HL-60 (cell line): ENCODE data around the gene HMG20A.

Experiments used
- POLR2AphosphoS5 ChIP-seq: IDR thresholded peaks from 2 replicates; pipeline ENCODE4 v1.6.1; 2012; ENCODE audit warnings: low read depth
- TF ChIP-seq, protein P1 (sequence below): IDR thresholded peaks from one replicate; pipeline ENCODE4 v1.5.1; 2011; ENCODE audit warnings: low read length, control low read depth, inconsistent platforms; ENCODE audit not compliant: insufficient read depth
- TF ChIP-seq, protein P2 (sequence below): IDR thresholded peaks from 2 replicates; pipeline ENCODE4 v1.6.1; 2012; ENCODE audit warnings: low read depth; ENCODE audit not compliant: insufficient replicate concordance

DNA sequence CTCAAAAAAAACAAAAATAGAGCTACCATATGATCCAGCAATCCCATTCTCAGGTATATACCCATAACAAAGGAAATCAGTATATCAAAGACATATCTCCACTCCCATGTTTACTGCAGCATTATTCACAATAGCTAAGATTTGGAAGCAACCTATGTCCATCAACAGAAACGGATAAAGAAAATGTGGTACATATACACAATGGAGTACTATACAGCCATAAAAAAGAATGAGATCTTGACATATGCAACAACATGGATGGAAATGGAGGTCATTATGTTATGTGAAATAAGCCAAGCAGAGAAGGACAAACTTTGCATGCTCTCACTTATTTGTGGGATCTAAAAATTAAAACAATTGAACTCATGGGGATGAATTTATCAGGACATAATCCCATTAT lies 20.4 kb upstream of the HMG20A start:
- TF ChIP-seq, protein P1, sequence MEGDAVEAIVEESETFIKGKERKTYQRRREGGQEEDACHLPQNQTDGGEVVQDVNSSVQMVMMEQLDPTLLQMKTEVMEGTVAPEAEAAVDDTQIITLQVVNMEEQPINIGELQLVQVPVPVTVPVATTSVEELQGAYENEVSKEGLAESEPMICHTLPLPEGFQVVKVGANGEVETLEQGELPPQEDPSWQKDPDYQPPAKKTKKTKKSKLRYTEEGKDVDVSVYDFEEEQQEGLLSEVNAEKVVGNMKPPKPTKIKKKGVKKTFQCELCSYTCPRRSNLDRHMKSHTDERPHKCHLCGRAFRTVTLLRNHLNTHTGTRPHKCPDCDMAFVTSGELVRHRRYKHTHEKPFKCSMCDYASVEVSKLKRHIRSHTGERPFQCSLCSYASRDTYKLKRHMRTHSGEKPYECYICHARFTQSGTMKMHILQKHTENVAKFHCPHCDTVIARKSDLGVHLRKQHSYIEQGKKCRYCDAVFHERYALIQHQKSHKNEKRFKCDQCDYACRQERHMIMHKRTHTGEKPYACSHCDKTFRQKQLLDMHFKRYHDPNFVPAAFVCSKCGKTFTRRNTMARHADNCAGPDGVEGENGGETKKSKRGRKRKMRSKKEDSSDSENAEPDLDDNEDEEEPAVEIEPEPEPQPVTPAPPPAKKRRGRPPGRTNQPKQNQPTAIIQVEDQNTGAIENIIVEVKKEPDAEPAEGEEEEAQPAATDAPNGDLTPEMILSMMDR, result no peak
- TF ChIP-seq, protein P2, sequence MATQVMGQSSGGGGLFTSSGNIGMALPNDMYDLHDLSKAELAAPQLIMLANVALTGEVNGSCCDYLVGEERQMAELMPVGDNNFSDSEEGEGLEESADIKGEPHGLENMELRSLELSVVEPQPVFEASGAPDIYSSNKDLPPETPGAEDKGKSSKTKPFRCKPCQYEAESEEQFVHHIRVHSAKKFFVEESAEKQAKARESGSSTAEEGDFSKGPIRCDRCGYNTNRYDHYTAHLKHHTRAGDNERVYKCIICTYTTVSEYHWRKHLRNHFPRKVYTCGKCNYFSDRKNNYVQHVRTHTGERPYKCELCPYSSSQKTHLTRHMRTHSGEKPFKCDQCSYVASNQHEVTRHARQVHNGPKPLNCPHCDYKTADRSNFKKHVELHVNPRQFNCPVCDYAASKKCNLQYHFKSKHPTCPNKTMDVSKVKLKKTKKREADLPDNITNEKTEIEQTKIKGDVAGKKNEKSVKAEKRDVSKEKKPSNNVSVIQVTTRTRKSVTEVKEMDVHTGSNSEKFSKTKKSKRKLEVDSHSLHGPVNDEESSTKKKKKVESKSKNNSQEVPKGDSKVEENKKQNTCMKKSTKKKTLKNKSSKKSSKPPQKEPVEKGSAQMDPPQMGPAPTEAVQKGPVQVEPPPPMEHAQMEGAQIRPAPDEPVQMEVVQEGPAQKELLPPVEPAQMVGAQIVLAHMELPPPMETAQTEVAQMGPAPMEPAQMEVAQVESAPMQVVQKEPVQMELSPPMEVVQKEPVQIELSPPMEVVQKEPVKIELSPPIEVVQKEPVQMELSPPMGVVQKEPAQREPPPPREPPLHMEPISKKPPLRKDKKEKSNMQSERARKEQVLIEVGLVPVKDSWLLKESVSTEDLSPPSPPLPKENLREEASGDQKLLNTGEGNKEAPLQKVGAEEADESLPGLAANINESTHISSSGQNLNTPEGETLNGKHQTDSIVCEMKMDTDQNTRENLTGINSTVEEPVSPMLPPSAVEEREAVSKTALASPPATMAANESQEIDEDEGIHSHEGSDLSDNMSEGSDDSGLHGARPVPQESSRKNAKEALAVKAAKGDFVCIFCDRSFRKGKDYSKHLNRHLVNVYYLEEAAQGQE, result no peak
- no peak for TF ChIP-seq POLR2AphosphoS5
